Left ventricle myocardium superior (tissue), 1 donor: Measurements from ENCODE around the gene LNX2. TPM values are rescaled to one million over a fixed set of nuclear protein-coding genes. Genes with fewer than 3 reads are reported as not detected.

Experiments used
- ATAC-seq: fragments of 200-7000 bp; cut with Tn5 transposase; one replicate; pipeline ENCODE4 v1.9.1; 2020; ENCODE audit warnings: mild to moderate bottlenecking, moderate library complexity
- DNase-seq: peaks from one replicate; pipeline ENCODE4 v3.0.0-alpha.2; 2020
- intact Hi-C: fragments of 100-400 bp; cut with micrococcal nuclease; formaldehyde crosslinking; loops from one replicate; pipeline ENCODE4 v1.11.0; 2022
- long read RNA-seq: library from polyadenylated mRNA; unstranded; transcript quantifications from one replicate; pipeline ENCODE4 v2.0.0, GENCODE V29; 2021
- total RNA-seq: library from RNA; stranded (reverse); fragmentation: NEBNext Ultra II Directional; extraction: Animal tissue kit (Norgen Biotek cat#: 25700); gene quantifications from one replicate; pipeline ENCODE4 v1.2.1, GENCODE V29; 2021
- donor health status: DM: no; HTN: yes; CAD: no; lungs with severe emphysema.

The LNX2 gene
- 11.4 TPM for total RNA-seq
- long read RNA-seq, full-length matches to known transcripts, result 8 of 17 reads
- long read RNA-seq, partial matches to known transcripts, result 2 of 17 reads
- long read RNA-seq, other reads (novel, unspliced or antisense), result 7 of 17 reads

GRCh38 chr13:27620377-27621115 is at the start of gene LNX2:
Gene LNX2 (minus strand): TSS chr13:27620529. CDS start chr13:27581703, 38,826 bp downstream.
- DNase-seq, result peak; percentile 100
- peak; percentile 96 for ATAC-seq
- intact Hi-C loops, result no loop called here

DNA sequence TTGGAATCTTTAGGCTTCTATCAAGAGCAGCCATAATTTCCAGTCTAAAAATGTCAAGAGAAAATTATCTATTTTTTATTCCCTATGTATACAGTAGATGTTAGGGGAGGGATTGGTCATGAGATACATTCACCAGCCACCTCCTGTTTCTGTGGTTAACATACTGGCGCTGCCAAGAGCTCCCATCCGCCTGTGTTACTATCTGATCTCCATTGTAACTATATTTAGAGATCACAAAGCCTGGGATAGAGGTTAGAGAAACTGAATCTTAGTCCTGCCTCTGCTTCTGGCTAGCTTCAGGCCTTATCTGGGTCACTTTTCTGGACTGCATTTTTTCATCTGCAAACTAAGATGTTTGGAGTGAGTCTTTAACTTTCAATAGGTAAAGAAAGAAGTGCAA is 47.6 kb upstream of the LNX2 start:
- peak; percentile 52 for DNase-seq
- intact Hi-C loops, result no loop called here
- peak; percentile 85 for ATAC-seq

GRCh38 chr13:27666951-27667350 is 46.6 kb upstream of the LNX2 start:
- DNase-seq (no peak), ATAC-seq (no peak)
- intact Hi-C loops, result no loop called here

DNA sequence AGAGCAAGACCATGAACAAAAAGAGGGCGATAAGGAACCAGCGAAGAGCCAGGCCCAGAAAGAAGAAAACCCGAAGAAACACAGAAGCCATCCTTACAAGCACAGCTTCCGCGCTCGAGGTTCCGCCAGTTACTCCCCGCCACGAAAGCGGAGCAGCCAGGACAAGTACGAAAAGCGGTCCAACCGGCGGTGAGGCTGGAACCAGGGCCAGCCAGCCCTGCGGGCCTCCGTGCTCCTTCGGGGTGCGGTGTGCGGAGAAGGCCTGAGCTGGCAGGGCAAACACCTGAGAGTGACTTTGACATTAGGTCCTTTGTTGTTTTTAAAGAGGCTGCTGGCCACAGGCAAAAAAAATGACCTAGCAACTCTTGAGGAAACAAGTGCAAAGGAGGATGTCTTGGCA is 45.4 kb upstream of the LNX2 start:
- intact Hi-C loops, result no loop called here
- DNase-seq, result no peak

GRCh38 chr13:27665333-27665732 is 45.0 kb upstream of the LNX2 start:
- no peak for ATAC-seq
- intact Hi-C loops, result no loop called here
- DNase-seq, result no peak

More for the DNA sequence above, 45.4 kb upstream of the LNX2 start:
- no peak for ATAC-seq

GRCh38 chr13:27663947-27664346 is 43.6 kb upstream of the LNX2 start:
- ATAC-seq (peak; percentile 62), DNase-seq (no peak)
- intact Hi-C loops, result no loop called here

GRCh38 chr13:27662738-27663470 is 42.6 kb upstream of the LNX2 start:
- DNase-seq (no peak), ATAC-seq (peak; percentile 62)
- intact Hi-C loops, result no loop called here

DNA sequence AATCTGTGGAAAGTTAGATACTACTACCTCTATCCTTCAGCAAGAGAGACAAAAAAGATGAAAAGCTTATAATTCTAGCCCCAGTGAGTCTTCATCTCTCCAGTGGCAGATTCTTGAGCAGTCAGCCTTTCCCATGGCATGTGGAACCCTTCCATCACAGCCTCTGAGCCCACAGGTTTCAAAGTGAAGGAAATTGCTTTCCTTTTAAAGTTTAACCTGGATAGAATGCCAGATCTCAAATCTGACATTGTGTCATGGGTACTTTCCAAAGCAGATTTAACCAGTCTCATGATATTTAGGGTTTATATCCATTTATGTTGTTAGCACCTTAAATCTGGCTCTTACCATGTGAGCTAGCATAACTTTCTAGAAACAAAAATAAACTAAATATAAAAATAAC is 40.7 kb upstream of the LNX2 start:
- DNase-seq (no peak), ATAC-seq (no peak)
- intact Hi-C loops, result no loop called here

DNA sequence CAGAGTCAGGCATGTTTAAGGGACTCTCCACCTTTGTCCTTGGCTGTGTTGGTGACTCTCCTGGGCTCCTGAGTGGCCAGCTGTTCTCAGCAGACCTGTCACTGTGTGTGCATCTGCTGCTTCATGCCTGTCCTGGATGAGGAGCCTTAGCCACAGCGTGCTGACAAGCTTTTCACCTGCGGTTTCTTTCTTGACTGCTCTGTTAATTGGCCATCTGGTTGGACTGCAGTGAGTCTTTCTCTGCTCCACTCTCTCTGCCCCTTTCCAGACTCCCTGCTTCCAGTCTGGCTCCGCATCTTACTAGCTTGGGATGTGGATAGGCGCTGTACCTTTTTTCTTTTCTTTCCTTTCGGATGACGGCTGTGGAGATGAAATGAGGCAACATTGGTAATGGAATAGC is 40.2 kb upstream of the LNX2 start:
- ATAC-seq, result no peak
- intact Hi-C loops, result no loop called here

GRCh38 chr13:27659145-27659865 is 39.0 kb upstream of the LNX2 start:
- ATAC-seq (no peak), DNase-seq (no peak)
- intact Hi-C loops, result no loop called here

More for the DNA sequence above, 40.2 kb upstream of the LNX2 start:
- no peak for DNase-seq

- no peak for DNase-seq
- ATAC-seq, result no peak
- intact Hi-C loops, result no loop called here
Measured at GRCh38 chr13:27658546-27658945, 38.2 kb upstream of the LNX2 start.

DNA sequence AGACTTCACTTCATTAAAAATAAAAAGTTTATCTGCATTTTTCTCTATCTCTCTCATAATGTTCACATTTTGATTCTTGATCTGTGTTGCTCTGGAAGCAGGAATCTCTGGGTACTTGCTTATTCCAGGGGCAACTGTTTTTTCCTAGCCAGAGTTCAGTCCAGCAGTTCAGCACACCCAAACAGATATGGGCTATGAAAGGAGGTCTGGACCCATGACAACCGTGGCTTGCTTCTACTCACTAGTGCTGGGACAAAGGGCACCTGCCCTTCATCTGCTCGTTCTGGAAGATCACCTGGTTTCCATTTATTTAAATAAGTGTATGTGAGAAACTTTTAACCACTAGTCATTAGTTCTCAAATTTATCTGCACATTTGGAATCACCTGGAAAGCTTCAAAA is 37.4 kb upstream of the LNX2 start:
- intact Hi-C loops, result no loop called here
- DNase-seq (no peak), ATAC-seq (no peak)

DNA sequence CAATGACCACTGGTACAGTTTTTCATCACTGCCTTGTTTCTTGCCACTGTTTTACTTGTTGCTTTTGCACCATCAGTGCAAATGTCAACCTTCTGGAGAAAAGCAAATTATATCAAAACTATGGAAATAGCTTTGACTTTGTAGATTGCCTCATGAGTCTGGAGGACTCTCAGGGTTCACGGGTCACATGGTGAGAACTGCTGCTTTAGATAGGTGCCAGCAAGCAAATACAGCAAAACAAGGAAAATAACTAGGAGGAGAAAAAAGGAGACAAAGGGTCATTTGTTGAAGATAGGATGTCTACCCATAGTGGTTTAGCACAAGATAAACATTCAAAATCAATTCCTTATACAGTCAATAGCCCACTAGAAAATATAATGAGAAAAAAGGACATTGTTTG is 34.5 kb upstream of the LNX2 start:
- ATAC-seq (no peak), DNase-seq (no peak)
- intact Hi-C loops, result no loop called here

DNA sequence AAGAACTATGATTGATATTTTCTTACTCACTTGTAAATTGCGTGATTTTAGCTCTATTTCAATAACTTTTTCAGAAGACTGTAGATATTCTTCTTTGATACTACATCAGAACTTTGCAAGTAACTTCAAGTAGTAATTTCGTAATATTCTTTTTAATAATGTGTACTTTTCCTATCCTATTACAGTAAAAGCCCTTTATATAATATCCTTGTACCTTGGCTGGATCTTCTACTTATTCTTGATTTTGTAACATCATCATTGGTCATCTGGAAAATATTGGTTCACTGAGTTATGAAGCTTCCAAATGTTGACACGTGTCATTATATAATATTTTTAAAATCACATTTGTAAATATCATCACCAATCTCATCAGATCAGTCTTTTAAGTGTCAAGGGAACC is 33.7 kb upstream of the LNX2 start:
- ATAC-seq (no peak), DNase-seq (no peak)
- intact Hi-C loops, result no loop called here

DNA sequence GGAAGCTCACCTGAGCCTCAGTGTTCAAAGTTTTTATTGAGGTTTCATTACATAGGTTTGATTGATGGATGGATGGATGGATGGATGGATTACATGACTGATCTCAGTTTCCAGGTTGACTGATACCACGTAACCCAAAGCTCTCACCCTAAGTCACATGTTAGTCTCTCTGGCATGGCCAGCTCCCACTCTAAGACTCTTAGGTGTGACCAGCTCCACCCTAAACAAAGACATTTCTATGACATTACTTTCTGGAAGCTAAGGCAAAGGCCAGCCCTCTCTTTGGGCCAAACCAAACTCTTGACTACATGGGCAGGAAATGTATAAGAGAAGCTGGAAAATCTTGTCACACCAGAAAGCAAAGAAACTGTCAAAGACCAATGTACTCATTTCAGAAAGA is 30.0 kb upstream of the LNX2 start:
- intact Hi-C loops, result no loop called here
- DNase-seq (no peak), ATAC-seq (no peak)

- no peak for DNase-seq
- intact Hi-C loops, result no loop called here
- ATAC-seq, result peak; percentile 43
Measured at GRCh38 chr13:27644302-27644701, 24.0 kb upstream of the LNX2 start.

- DNase-seq (no peak), ATAC-seq (no peak)
- intact Hi-C loops, result no loop called here
Measured at GRCh38 chr13:27643334-27644132, 23.2 kb upstream of the LNX2 start.

GRCh38 chr13:27641711-27642502 is 21.6 kb upstream of the LNX2 start:
- intact Hi-C loops, result no loop called here
- no peak for ATAC-seq

More at GRCh38 chr13:27641711-27642502, 21.6 kb upstream of the LNX2 start:
- no peak for DNase-seq
